A673 (cell line): ENCODE data around the gene B2M.

Experiments
- EZH2 ChIP-seq: fragments of 200-600 bp; sonication (generic); IDR thresholded peaks from 2 replicates; pipeline ENCODE4 v1.6.1; 2017; ENCODE audit warnings: borderline replicate concordance, low read depth, mild to moderate bottlenecking, mixed read lengths, antibody characterized with exemption, low read length; ENCODE audit not compliant: poor library complexity, severe bottlenecking
- TF ChIP-seq, protein P1 (sequence below): fragments of 300-800, 200-600 bp; sonication (generic); conservative IDR thresholded peaks from 2 replicates; pipeline ENCODE4 v1.5.1; 2017; ENCODE audit warnings: low read depth, mild to moderate bottlenecking, antibody characterized with exemption, low read length, moderate library complexity, mixed read lengths

- TF ChIP-seq, protein P1, sequence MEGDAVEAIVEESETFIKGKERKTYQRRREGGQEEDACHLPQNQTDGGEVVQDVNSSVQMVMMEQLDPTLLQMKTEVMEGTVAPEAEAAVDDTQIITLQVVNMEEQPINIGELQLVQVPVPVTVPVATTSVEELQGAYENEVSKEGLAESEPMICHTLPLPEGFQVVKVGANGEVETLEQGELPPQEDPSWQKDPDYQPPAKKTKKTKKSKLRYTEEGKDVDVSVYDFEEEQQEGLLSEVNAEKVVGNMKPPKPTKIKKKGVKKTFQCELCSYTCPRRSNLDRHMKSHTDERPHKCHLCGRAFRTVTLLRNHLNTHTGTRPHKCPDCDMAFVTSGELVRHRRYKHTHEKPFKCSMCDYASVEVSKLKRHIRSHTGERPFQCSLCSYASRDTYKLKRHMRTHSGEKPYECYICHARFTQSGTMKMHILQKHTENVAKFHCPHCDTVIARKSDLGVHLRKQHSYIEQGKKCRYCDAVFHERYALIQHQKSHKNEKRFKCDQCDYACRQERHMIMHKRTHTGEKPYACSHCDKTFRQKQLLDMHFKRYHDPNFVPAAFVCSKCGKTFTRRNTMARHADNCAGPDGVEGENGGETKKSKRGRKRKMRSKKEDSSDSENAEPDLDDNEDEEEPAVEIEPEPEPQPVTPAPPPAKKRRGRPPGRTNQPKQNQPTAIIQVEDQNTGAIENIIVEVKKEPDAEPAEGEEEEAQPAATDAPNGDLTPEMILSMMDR = no peak
- no peak for TF ChIP-seq EZH2
These were observed 37.7 kb upstream of the B2M start for GRCh38 chr15:44673639-44674038.
